ENCODE results near the gene OR2A12.
A peak's percentile ranks its signal among the peaks of the same experiment; 100 is the strongest.
"Not testable (repeated sequence)": the region's sequence is repeated elsewhere in the genome, so short reads cannot be mapped to it uniquely, and the experiment has no call there.

The OR2A12 gene

GRCh38 chr7:144122876-144123275 lies 36.8 kb downstream of the OR2A12 start, which contains the start of gene OR2A14:
Gene OR2A14 (plus strand): TSS chr7:144123176. CDS start chr7:144129113, 5,937 bp downstream.
- DNase-seq = no peak

GRCh38 chr7:144127714-144128334 lies 41.7 kb downstream of the OR2A12 start:
- peak; percentile 78 for DNase-seq

- not testable (repeated sequence) for DNase-seq
Measured at GRCh38 chr7:144129601-144130000, 43.5 kb downstream of the OR2A12 start.

GRCh38 chr7:144130730-144131129 lies 44.7 kb downstream of the OR2A12 start:
- DNase-seq = no peak

- DNase-seq = no peak
Measured at GRCh38 chr7:144132262-144132661, 46.2 kb downstream of the OR2A12 start.

GRCh38 chr7:144133307-144133706 lies 47.2 kb downstream of the OR2A12 start:
- no peak for DNase-seq

GRCh38 chr7:144134116-144134515 lies 48.0 kb downstream of the OR2A12 start:
- no peak for DNase-seq

- DNase-seq = no peak
Measured at GRCh38 chr7:144137501-144137900, 51.4 kb downstream of the OR2A12 start.

GRCh38 chr7:144142187-144142586 lies 56.1 kb downstream of the OR2A12 start:
- no peak for DNase-seq

GRCh38 chr7:144144426-144144825 lies 58.3 kb downstream of the OR2A12 start:
- no peak for DNase-seq

- no peak for DNase-seq
Measured at GRCh38 chr7:144148224-144148827, 62.2 kb downstream of the OR2A12 start.
